ENCODE measurements around the gene TMEM53.

TMEM53 gene

GRCh38 chr1:44696789-44697345, 22.6 kb upstream of the TMEM53 start:
- DNase-seq (ENCODE audit: low spot score): no peak

- DNase-seq (ENCODE audit: low spot score): no peak
These were observed 21.8 kb upstream of the TMEM53 start for GRCh38 chr1:44696101-44696500.

GRCh38 chr1:44695671-44696070, 21.4 kb upstream of the TMEM53 start:
- DNase-seq (ENCODE audit: low spot score): no peak

- DNase-seq (ENCODE audit: low spot score): no peak
These were observed 20.7 kb upstream of the TMEM53 start for GRCh38 chr1:44694863-44695478.

- no peak for DNase-seq (ENCODE audit: low spot score)
These were observed 19.6 kb upstream of the TMEM53 start for GRCh38 chr1:44693900-44694299.

GRCh38 chr1:44693159-44693558, 18.9 kb upstream of the TMEM53 start:
- no peak for DNase-seq (ENCODE audit: low spot score)

GRCh38 chr1:44689447-44689765, 15.1 kb upstream of the TMEM53 start:
- DNase-seq (ENCODE audit: low spot score): no peak

GRCh38 chr1:44688760-44689446, 14.6 kb upstream of the TMEM53 start:
- no peak for DNase-seq (ENCODE audit: low spot score)

GRCh38 chr1:44685881-44686280, 11.6 kb upstream of the TMEM53 start:
- no peak for DNase-seq (ENCODE audit: low spot score)

- DNase-seq (ENCODE audit: low spot score): no peak
These were observed 10.9 kb upstream of the TMEM53 start for GRCh38 chr1:44685218-44685617.

GRCh38 chr1:44684525-44684924, 10.2 kb upstream of the TMEM53 start:
- no peak for DNase-seq (ENCODE audit: low spot score)

GRCh38 chr1:44682883-44683265, 8.6 kb upstream of the TMEM53 start:
- DNase-seq (ENCODE audit: low spot score): no peak

- DNase-seq (ENCODE audit: low spot score): no peak
These were observed 7.9 kb upstream of the TMEM53 start for GRCh38 chr1:44681905-44682882.

GRCh38 chr1:44679468-44679867, 5.2 kb upstream of the TMEM53 start:
- no peak for DNase-seq (ENCODE audit: low spot score)

GRCh38 chr1:44678626-44679025, 4.3 kb upstream of the TMEM53 start:
- DNase-seq (ENCODE audit: low spot score): no peak

- DNase-seq (ENCODE audit: low spot score): no peak
These were observed 3.8 kb upstream of the TMEM53 start for GRCh38 chr1:44678120-44678519.

- no peak for DNase-seq (ENCODE audit: low spot score)
These were observed 3.0 kb upstream of the TMEM53 start for GRCh38 chr1:44677201-44677766.

- no peak for DNase-seq (ENCODE audit: low spot score)
These were observed 2.4 kb upstream of the TMEM53 start for GRCh38 chr1:44676484-44677200.

GRCh38 chr1:44675186-44675585, 905 bp upstream of the TMEM53 start:
- no peak for DNase-seq (ENCODE audit: low spot score)

- no peak for DNase-seq (ENCODE audit: low spot score)
These were observed 587 bp downstream of the TMEM53 start for GRCh38 chr1:44673675-44674112.

GRCh38 chr1:44672961-44673674, 1.2 kb downstream of the TMEM53 start:
- no peak for DNase-seq (ENCODE audit: low spot score)
